H1 (cell line): ENCODE results near the gene CFD. TPM values are rescaled to one million over a fixed set of nuclear protein-coding genes. Genes with fewer than 3 reads are reported as not detected.
"Not testable (repeated sequence)": the region's sequence is repeated elsewhere in the genome, so short reads cannot be mapped to it uniquely, and the experiment has no call there.

Source experiments
- CTCF ChIA-PET: fragments of 300-600 bp; sonication (Branson Sonifier 250); formaldehyde crosslinking; loops from one replicate; lab custom pipeline; 2021; ENCODE audit not compliant: partially characterized antibody; lab: Charles Lee
- POLR2A ChIA-PET: fragments of 300-600 bp; sonication (Branson Sonifier 250); formaldehyde crosslinking; loops from one replicate; lab custom pipeline; 2021; ENCODE audit warnings: inconsistent platforms; ENCODE audit not compliant: partially characterized antibody; lab: Charles Lee
- DNase-seq, 2 experiments: peaks; one replicate each; pipeline versions ENCODE4 v3.0.0 to v3.0.0-alpha.2; 2010 to 2022; ENCODE audit warnings: low spot score in 2 of 2, low read depth in 1 of 2, mixed read lengths in 1 of 2
- FAIRE-seq: peaks from 2 replicates; lab custom pipeline; 2011; peaks lifted over from hg19 to GRCh38; lab: Jason Lieb, UNC
- H2AFZ ChIP-seq: 2 replicates; pipeline ENCODE4 v1.8.1; 2012; ENCODE audit warnings: low read length, inconsistent platforms
- H2AK5ac ChIP-seq: 2 replicates; pipeline ENCODE4 v1.6.1; 2013; ENCODE audit warnings: low read depth, low read length
- H2BK120ac ChIP-seq: replicated peaks from 2 replicates; pipeline ENCODE3; 2013; ENCODE audit warnings: low read depth, low read length, inconsistent platforms
- H2BK12ac ChIP-seq: 2 replicates; pipeline ENCODE4 v1.6.1; 2013; ENCODE audit warnings: low read depth, low read length
- H2BK15ac ChIP-seq: 2 replicates; pipeline ENCODE4 v1.6.1; 2013; ENCODE audit warnings: low read length
- H2BK20ac ChIP-seq: 2 replicates; pipeline ENCODE4 v1.6.1; 2013; ENCODE audit warnings: low read length
- H2BK5ac ChIP-seq: 2 replicates; pipeline ENCODE4 v1.6.1; 2013; ENCODE audit warnings: low read depth, low read length
- H3K14ac ChIP-seq: 2 replicates; pipeline ENCODE4 v1.6.1; 2013; ENCODE audit warnings: inconsistent platforms; ENCODE audit not compliant: insufficient read length
- H3K18ac ChIP-seq: 2 replicates; pipeline ENCODE4 v1.6.1; 2013; ENCODE audit warnings: low read length; ENCODE audit errors: extremely low read depth
- H3K23ac ChIP-seq: 2 replicates; pipeline ENCODE4 v1.6.1; 2013; ENCODE audit warnings: inconsistent platforms; ENCODE audit not compliant: insufficient read length
- H3K23me2 ChIP-seq: 2 replicates; pipeline ENCODE4 v1.6.1; 2013; ENCODE audit warnings: low read depth, low read length
- H3K27ac ChIP-seq: 2 replicates; pipeline ENCODE4 v1.6.1; 2011; ENCODE audit warnings: low read depth, low read length, inconsistent platforms
- H3K27me3 ChIP-seq, 4 experiments: replicated peaks in 1 of 4; 1 replicate in 1 of 4; 2 replicates in 3 of 4; pipeline versions ENCODE4 v1.6.1 to v1.8.1; 2011 to 2013; ENCODE audit warnings: low read length in 3 of 4, mild to moderate bottlenecking in 3 of 4, inconsistent platforms in 2 of 4, mixed read lengths in 2 of 4, moderate library complexity in 1 of 4; ENCODE audit not compliant: control insufficient read depth in 3 of 4, insufficient read depth in 3 of 4; ENCODE audit errors: extremely low read depth in 1 of 4
- H3K36me3 ChIP-seq, 4 experiments: 2 replicates each; pipeline versions ENCODE4 v1.6.1 to v1.8.1; 2011 to 2013; ENCODE audit warnings: mild to moderate bottlenecking in 4 of 4, low read length in 3 of 4, moderate library complexity in 2 of 4, control low read depth in 1 of 4, inconsistent platforms in 1 of 4; ENCODE audit not compliant: insufficient read depth in 4 of 4, control insufficient read depth in 2 of 4
- H3K4ac ChIP-seq: replicated peaks from 2 replicates; pipeline ENCODE3; 2013; ENCODE audit warnings: low read length, low read depth, mixed read lengths, inconsistent platforms; ENCODE audit not compliant: insufficient read length
- H3K4me1 ChIP-seq, 4 experiments: replicated peaks in 1 of 4; 1 replicate in 1 of 4; 2 replicates in 3 of 4; pipeline versions ENCODE4 v1.6.1 to v1.8.1; 2011 to 2013; ENCODE audit warnings: low read length in 3 of 4, inconsistent platforms in 2 of 4, mixed read lengths in 1 of 4; ENCODE audit not compliant: insufficient read depth in 4 of 4, control insufficient read depth in 3 of 4
- H3K4me2 ChIP-seq, 2 experiments: 2 replicates each; pipeline versions ENCODE4 v1.6.1 to v1.8.1; 2011 to 2013; ENCODE audit warnings: low read depth in 2 of 2, low read length in 2 of 2, control low read depth in 1 of 2, inconsistent platforms in 1 of 2, mild to moderate bottlenecking in 1 of 2; ENCODE audit not compliant: insufficient read depth in 1 of 2
- H3K4me3 ChIP-seq, 4 experiments: fragments of 200-600, 300-600 bp in 1 of 4; sonication (generic), shearing (Covaris generic), sonication (Bioruptor Twin) in 1 of 4; 2 replicates each; pipeline versions ENCODE4 v1.5.1 to v1.8.1; 2011 to 2016; ENCODE audit warnings: low read length in 4 of 4, low read depth in 3 of 4, control low read depth in 2 of 4, inconsistent platforms in 2 of 4, mild to moderate bottlenecking in 2 of 4, mixed read lengths in 1 of 4, moderate library complexity in 1 of 4; ENCODE audit not compliant: insufficient read depth in 2 of 4; ENCODE audit errors: extremely low read depth in 1 of 4
- H3K56ac ChIP-seq: replicated peaks from 2 replicates; pipeline ENCODE3; 2013; ENCODE audit warnings: low read depth, mild to moderate bottlenecking, mixed read lengths, low read length, inconsistent platforms; ENCODE audit not compliant: insufficient read length
- H3K79me1 ChIP-seq: 2 replicates; pipeline ENCODE4 v1.6.1; 2013; ENCODE audit warnings: low read depth, low read length, control low read depth
- H3K79me2 ChIP-seq, 2 experiments: 2 replicates each; pipeline versions ENCODE4 v1.6.1 to v1.8.1; 2012 to 2013; ENCODE audit warnings: low read length in 2 of 2, mild to moderate bottlenecking in 2 of 2, inconsistent platforms in 1 of 2; ENCODE audit not compliant: insufficient read depth in 2 of 2, control insufficient read depth in 1 of 2
- H3K9ac ChIP-seq, 4 experiments: replicated peaks in 1 of 4; 1 replicate in 1 of 4; 2 replicates in 3 of 4; pipeline versions ENCODE4 v1.6.1 to v1.8.1; 2011 to 2013; ENCODE audit warnings: low read depth in 3 of 4, low read length in 3 of 4, control low read depth in 2 of 4, mild to moderate bottlenecking in 2 of 4, moderate library complexity in 2 of 4, inconsistent platforms in 1 of 4; ENCODE audit errors: extremely low read depth in 1 of 4
- H3K9me3 ChIP-seq, 2 experiments: 2 replicates each; pipeline versions ENCODE4 v1.6.1 to v1.8.1; 2012 to 2013; ENCODE audit warnings: mild to moderate bottlenecking in 2 of 2, moderate library complexity in 2 of 2, control low read depth in 1 of 2, inconsistent platforms in 1 of 2, low read depth in 1 of 2, low read length in 1 of 2, mixed read lengths in 1 of 2; ENCODE audit not compliant: insufficient read depth in 2 of 2
- H4K20me1 ChIP-seq, 2 experiments: replicated peaks in 1 of 2; 2 replicates each; pipeline versions ENCODE3 to v1.8.1; 2011 to 2013; ENCODE audit warnings: inconsistent platforms in 2 of 2, low read length in 2 of 2, mild to moderate bottlenecking in 1 of 2; ENCODE audit not compliant: insufficient read depth in 2 of 2, control insufficient read depth in 1 of 2
- H4K5ac ChIP-seq: 2 replicates; pipeline ENCODE4 v1.6.1; 2013; ENCODE audit warnings: low read length, low read depth, mixed read lengths, inconsistent platforms; ENCODE audit not compliant: insufficient read length
- H4K8ac ChIP-seq: 2 replicates; pipeline ENCODE4 v1.8.0; 2013; ENCODE audit warnings: mild to moderate bottlenecking, moderate library complexity, low read length, inconsistent platforms; ENCODE audit not compliant: insufficient read depth; ENCODE audit errors: extremely low read depth
- H4K91ac ChIP-seq: replicated peaks from 2 replicates; pipeline ENCODE3; 2013; ENCODE audit warnings: low read length, mixed read lengths, inconsistent platforms; ENCODE audit not compliant: insufficient read length
- WGBS, 2 experiments: shearing (Covaris generic) in 1 of 2; methylation state at CpG; one replicate each; pipeline versions ENCODE4 v1.1.6 to v1.1.7; 2013 to 2015; ENCODE audit warnings: low lambda C conversion rate in 2 of 2, mixed read lengths in 2 of 2, inconsistent platforms in 1 of 2, low coverage in 1 of 2, missing lambda C conversion rate in 1 of 2; ENCODE audit not compliant: insufficient replicate concordance in 2 of 2, insufficient coverage in 1 of 2, insufficient read length in 1 of 2; ENCODE audit errors: extremely low coverage in 1 of 2, missing lambda C conversion rate in 1 of 2; 5-methylcytosine and 5-hydroxymethylcytosine counted together
- polyA plus RNA-seq, 7 experiments: library from polyadenylated mRNA; depleted of rRNA in 3 of 7; stranded (reverse) in 5 of 7; unstranded in 2 of 7; fragments of >200 nt in 5 of 7; fragments of 200-250 nt in 2 of 7; gene quantifications; 1 replicate in 5 of 7; 2 replicates in 1 of 7; 4 replicates in 1 of 7; pipeline versions ENCODE4 v1.2.1 to v1.2.3, GENCODE V29; 2011 to 2013; ENCODE audit warnings: missing spikeins in 2 of 7, mixed read lengths in 2 of 7
- total RNA-seq: library from RNA; stranded (reverse); fragmentation: NEBNext Ultra II Directional; extraction: Animal tissue kit (Norgen Biotek cat#: 25700); gene quantifications from 2 replicates; pipeline ENCODE4 v1.2.1, GENCODE V29; 2021

CFD gene
- total and polyA plus RNA-seq, 2 of the 8 experiments (the other 6 are each of a cell fraction or from before 2014, with no cell fraction given), result 1.7 to 2.8 TPM

DNA sequence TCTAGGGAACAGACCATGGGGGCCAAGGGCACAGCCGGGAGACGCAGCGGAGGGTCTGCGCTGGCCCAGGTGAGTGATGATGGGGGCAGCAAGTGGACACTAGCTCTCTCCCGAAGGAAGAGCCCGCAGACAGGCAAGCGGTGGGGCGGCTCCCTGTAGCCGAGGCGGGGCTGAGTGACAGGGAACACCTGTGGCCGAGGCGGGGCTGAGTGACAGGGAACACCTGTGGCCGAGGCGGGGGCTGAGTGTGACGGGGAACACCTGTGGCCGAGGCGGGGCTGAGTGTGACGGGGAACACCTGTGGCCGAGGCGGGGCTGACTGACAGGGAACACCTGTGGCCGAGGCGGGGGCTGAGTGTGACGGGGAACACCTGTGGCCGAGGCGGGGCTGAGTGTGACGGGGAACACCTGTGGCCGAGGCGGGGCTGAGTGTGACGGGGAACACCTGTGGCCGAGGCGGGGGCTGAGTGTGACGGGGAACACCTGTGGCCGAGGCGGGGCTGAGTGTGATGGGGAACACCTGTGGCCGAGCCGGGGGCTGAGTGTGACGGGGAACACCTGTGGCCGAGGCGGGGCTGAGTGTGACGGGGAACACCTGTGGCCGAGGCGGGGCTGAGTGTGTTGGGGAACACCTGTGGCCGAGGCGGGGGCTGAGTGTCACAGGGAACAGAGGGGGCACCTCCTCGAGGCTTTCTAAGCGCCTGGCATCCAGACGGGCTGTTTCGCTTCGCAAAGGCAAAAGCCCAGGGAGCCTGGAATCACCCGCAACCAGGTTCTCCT, 32.1 kb downstream of the CFD start:
- not testable (repeated sequence) for H2BK12ac ChIP-seq, DNase-seq, H3K4ac ChIP-seq, H3K9ac ChIP-seq, H3K79me1 ChIP-seq, H2AFZ ChIP-seq, H3K56ac ChIP-seq, H3K23ac ChIP-seq, FAIRE-seq, H4K91ac ChIP-seq, H3K14ac ChIP-seq, H3K23me2 ChIP-seq, H2BK5ac ChIP-seq, H2AK5ac ChIP-seq, H3K27ac ChIP-seq, H3K9me3 ChIP-seq, H3K4me1 ChIP-seq, H3K27me3 ChIP-seq, H3K18ac ChIP-seq, H4K8ac ChIP-seq, H4K5ac ChIP-seq, H2BK15ac ChIP-seq, H2BK20ac ChIP-seq, H3K79me2 ChIP-seq, H2BK120ac ChIP-seq
- H4K20me1 ChIP-seq, result peaks cover 0 to 13% of the 10 kb centered on the region in 2 experiments
- 92% methylated on average over 26 of the region's 50 CpGs; no CpG with 5 or more reads in 1 of the 2 experiments for WGBS, 2 experiments
- H3K36me3 ChIP-seq, result peaks cover 0 to 13% (median 4%) of the 10 kb centered on the region in 4 experiments; a peak in 2 of 8 replicates
- ChIA-PET CTCF (interaction anchor here (0.6 kb wide), 1 partner anchor 688 kb away, joined by 3 read pairs; no protein-coding TSS in a partner anchor), POLR2A (interaction anchor here (0.5 to 8.8 kb wide), 4 partner anchors 14 to 28 kb away, joined by 3 to 82 read pairs (median 12); no protein-coding TSS in a partner anchor)
- peak overlapping the region; percentile 48 to 91 (median 66); a peak in 7 of 8 replicates for H3K4me3 ChIP-seq
- peak overlapping the region; percentile 66 to 70 for H3K4me2 ChIP-seq
